ENCODE results near the gene CD79B.

CD79B gene

GRCh38 chr17:63931981-63932561 is at the start of gene CD79B:
TSS of gene CD79B (minus strand) at chr17:63932331. CDS start at chr17:63932261, 70 bp downstream.
- no peak for DNase-seq

DNA sequence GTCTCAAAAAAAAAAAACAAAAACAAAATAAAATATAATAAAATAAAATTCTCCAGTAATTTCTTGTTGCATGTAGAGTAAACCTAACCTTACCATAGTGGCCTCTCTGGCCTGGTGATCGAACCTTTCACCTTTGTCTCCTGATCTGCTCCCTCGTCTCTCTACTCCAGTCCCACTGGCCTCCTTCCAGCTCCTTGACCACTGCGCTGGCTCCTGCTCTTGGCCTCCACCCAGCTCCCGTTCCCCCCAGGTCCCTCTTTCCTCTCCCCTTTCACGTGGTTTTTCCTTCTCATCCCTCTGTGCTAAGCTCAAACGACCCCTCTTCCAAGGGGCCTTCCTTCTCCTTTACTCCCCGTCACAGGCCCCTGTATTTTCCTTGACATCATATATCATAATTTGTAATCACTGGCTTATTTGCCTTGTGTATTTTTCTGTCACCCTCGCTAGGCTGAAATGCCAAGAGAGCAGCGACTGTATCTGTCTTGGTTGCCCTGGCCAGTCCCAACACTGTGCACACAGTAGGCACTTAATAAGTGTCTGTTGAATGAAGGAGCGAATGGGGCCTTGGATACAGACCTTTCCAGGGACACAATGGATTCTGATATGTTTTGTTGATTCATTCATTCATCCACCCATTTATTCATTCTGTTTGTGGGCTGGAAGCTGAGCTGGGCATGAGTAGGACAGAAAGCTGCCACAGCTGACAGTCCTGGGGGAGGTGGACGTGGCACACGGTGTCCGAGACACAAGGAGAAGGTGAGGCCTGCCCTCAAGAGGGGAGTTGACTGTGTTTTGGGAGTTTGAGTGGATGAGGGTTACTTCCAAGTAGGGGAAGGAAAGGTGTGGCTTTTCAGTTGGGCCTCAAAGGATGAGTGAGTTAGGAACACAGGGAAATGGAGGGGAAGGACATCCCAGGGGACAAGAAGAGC is 46.4 kb upstream of the CD79B start:
- no peak for DNase-seq

DNA sequence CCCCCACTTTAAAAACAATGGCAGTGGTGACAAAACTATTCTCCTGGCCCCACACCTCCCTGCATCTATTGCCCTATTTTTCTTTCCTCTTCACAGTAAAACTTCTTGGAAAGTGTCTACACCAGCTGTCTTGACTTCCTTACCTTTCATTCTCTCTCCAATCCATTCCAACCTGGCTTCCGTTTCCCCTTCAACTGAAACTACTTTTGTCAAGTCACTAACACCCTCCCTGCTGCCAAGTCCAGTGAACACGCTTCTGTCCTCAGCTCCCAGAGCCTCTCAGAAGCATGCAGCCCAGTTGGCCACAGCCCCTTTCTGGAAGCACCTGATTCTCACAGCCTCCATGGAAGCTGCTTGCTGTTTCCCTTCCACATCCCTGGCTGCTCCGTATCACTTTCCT is 44.6 kb upstream of the CD79B start:
- DNase-seq = no peak

DNA sequence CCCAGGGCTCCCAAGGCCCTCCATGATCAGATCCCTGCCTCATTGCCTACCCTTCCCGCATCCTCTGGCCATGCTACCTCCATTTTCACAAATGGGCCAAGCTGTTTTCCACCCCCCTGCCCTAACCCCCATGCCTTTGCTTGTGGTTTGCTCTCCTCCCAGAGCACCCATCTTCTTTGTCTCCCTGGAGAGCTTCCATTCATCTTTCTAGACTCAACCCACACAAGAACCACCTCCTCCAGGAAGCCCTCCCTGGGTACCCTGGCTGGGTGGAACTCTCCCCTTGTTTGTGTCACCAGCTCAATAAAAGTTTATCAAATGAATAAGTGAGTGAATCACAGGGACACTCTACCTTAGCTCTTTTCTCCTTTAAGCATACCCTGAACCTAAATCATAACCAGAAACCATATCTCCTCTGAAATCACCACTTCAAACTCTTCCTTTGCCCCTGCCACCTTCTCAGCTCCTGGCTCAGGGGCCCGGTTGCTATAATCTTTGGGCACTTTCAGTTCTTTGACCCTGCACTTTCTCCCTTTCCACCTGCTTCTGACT is 43.5 kb upstream of the CD79B start:
- DNase-seq = no peak

- no peak for DNase-seq
Observed at GRCh38 chr17:63974594-63975192, 42.6 kb upstream of the CD79B start.

- DNase-seq = no peak
Observed at GRCh38 chr17:63973930-63974593, 41.9 kb upstream of the CD79B start.

GRCh38 chr17:63973247-63973646 is 41.1 kb upstream of the CD79B start:
- no peak for DNase-seq

DNA sequence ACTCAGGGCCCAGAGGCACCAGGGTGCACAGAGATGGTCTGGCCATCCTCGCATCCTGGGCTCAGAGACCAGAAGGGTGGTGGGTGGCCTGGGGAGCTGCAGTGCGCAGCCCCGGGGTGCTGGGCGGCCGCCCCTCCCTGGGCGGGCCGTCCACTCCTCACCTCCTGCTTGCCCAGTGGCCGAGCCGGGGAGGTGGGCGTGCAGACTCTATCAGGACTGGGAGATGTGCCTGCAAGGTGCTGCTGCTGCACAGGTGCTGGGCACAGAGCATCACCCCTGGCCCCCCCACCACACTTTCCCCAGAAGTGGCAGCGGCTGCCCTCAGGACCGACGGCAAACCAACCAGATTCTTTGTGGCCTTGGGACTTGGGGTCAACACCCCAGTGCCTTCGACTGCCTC is 40.7 kb upstream of the CD79B start, which contains the start of gene SCN4A:
TSS of gene SCN4A (minus strand) at position 123 of the 400 bp plus-strand sequence. CDS start at position 46, 77 bp downstream.
- no peak for DNase-seq

DNA sequence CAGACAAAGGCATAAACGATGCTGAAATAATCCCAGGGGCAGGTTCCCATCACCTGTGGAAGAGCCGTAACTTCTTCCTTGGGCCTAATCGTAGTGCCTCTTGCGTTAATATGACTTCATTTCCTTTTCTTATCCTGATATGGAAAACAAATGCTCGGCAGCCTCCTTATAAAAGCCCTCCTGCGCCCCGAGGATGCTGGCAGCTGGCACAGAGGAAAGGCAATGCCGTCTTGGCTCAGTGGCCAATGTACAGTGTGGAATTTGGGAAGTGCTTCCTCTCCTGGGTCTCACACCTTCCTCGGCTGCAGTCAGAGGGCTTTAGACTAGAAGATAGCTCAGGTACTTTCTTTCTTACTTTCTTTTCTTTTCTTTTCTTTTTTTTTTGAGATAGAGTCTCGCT is 37.1 kb upstream of the CD79B start:
- DNase-seq = no peak

- DNase-seq = no peak
Observed at GRCh38 chr17:63967953-63968352, 35.8 kb upstream of the CD79B start.

DNA sequence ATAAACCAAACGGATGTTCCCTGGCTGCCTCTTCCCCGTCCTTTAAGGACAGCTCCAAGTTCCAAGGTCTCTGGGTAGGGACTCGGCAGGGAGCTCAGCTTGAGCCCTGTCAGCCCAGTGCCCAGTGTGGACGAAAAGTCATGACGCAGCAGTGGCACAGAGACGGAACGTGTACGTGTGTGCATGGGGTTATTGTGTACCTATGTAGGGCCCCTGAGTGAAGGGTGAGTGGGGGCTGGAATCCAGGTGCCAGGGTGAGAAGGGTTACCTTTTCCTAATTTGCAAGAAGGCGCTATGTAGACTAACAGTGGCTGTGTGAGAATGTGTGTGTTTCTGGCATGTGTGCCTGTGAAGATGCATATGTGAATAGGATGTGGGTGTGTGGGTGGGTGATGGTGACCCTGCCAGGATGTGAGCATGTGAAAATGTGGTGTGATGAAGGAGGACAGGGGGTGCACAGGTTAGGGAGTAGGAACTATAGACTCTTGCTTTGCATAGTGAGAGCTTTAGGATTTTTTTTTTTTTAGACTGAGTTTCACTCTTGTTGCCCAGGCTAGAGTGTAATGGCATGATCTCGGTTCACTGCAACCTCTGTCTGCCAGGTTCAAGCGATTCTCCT is 34.6 kb upstream of the CD79B start:
- no peak for DNase-seq

DNA sequence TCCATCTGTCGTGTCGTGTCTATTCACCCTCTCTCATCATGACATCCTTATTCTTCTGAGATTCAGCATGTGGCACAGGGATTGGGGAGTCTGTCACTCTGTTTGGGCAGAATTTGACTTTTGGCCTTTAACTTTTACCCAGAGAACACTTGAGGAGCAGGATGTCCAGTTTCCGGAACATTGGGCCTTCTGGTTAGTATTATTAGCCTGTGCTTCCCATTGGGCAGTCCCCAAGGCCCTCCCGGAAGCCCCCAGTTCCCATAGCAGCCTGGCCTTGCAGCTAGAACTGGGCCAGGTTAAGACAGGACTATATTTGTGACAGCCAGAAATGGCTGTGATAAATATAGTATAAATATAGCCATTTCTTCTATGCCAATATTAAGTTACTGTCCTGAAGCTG is 31.0 kb upstream of the CD79B start:
- no peak for DNase-seq

GRCh38 chr17:63962298-63962744 is 30.2 kb upstream of the CD79B start:
- no peak for DNase-seq

DNA sequence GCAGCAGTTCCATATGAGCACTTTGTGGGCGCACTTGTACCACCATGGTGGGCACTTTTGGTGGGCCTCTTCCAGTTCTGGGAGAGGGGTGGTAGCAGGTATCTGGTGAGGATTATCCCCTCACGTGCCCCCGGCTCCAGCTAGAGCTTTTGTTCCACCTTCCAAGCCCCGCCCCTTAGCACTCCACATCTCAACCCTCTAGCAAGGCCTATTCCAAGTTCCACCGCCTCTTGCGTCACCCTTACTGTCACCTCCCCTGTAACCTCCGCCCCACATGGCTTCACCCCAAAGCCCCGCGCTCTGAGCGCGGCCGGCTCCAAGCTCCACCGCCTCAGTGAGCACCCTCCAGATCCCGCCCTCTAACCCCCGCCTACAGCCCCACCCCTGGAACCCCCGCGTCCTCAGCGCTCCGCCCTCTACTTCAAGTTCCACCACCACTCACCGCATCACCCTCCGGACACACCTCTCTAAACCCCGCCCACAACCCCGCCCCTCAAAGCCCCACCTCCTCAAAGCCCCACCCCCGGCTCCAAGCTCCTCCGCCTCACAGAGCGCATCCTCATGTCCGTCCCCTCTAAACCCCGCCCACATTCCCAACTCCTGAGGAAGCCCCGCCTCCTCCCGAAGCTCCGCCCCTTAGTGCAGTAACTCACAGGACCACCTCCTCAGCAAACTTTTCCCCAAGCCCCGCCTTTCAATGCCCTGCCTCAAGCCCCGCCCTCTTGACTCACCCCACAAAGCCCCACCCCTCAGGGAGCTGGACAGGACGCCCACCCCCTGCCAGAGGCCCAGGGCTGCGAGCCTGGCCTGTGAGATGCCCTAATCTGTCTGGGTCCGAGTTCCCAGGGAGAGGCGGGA is 29.5 kb upstream of the CD79B start:
- no peak for DNase-seq

- DNase-seq = no peak
Observed at GRCh38 chr17:63960430-63960829, 28.3 kb upstream of the CD79B start.

GRCh38 chr17:63960006-63960405 is 27.9 kb upstream of the CD79B start:
- DNase-seq = no peak

- no peak for DNase-seq
Observed at GRCh38 chr17:63956296-63956920, 24.3 kb upstream of the CD79B start.

GRCh38 chr17:63955791-63956190 is 23.7 kb upstream of the CD79B start:
- DNase-seq = no peak

- DNase-seq = no peak
Observed at GRCh38 chr17:63955232-63955631, 23.1 kb upstream of the CD79B start.

DNA sequence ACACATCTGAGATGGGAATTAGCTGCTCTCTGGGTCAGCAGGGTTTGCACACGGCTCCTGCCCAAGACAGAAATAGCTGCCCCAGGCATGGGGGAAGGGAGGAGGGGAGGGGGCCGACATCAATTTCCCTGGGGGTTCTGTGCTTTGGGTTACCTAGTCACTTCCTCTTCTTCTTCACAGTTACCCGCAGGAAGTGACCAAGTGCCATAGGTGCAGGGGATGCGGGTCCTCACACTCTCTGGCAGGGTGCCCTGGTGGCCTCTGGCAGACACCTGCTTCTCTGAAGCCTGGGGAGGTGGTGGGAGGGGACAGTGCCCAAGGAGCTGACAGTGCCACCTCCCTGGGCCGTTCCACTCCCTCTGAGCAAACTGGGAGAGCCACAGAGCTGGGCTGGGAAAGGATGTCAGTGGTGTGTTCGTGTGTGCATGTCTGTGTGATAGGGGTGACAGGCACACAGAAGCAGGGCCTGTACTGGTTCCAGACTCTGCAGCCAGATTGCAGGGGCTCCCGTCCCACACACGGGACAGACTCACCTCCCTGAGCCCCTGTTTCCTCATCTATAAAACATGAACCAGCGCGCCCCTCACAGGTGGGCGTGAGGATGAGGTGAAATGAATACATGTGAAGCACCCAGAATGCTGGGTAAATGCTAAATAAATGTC is 22.4 kb upstream of the CD79B start:
- no peak for DNase-seq
